ENCODE data around the gene ZNF497. TPM values are rescaled to one million over a fixed set of nuclear protein-coding genes. Genes with fewer than 3 reads are reported as not detected.
A peak's percentile ranks its signal among the peaks of the same experiment; 100 is the strongest.

The ZNF497 gene
- total and polyA plus RNA-seq, 2 of the 13 experiments (the other 11 are each of a cell fraction or from before 2014, with no cell fraction given), result 1.5 to 1.9 TPM

GRCh38 chr19:58362272-58362994 lies at the start of gene ZNF497 (continued):
- TF ChIP-seq ZNF318 (CRISPR knock-in tag; IDR thresholded peaks at IDR 0.05) (no peak), CREB3 (CRISPR knock-in tag; IDR thresholded peaks at IDR 0.05) (no peak), THAP11 (CRISPR knock-in tag; IDR thresholded peaks at IDR 0.05) (peak; percentile 96), RELA (CRISPR knock-in tag; IDR thresholded peaks at IDR 0.05) (0 out of 2 replicates have a peak, but pooled peaks have one; percentile 46), ESRRA (CRISPR knock-in tag; IDR thresholded peaks at IDR 0.05; ENCODE audit: low read depth) (peak; percentile 26; the same call in 1 of the 2 replicates), SMAD3 (CRISPR knock-in tag; IDR thresholded peaks at IDR 0.05) (peak; percentile 21), IKZF1 (IDR thresholded peaks at IDR 0.05) (no peak), THRA (CRISPR knock-in tag; IDR thresholded peaks at IDR 0.05; ENCODE audit: borderline replicate concordance) (peak; percentile 13; the same call in 1 of the 2 replicates), YEATS4 (CRISPR knock-in tag; IDR thresholded peaks at IDR 0.05; ENCODE audit: borderline replicate concordance) (peak; percentile 96), TFE3 (CRISPR knock-in tag; IDR thresholded peaks at IDR 0.05) (peak; percentile 78; the same call in 1 of the 2 replicates)
- TF ChIP-seq, protein P1, sequence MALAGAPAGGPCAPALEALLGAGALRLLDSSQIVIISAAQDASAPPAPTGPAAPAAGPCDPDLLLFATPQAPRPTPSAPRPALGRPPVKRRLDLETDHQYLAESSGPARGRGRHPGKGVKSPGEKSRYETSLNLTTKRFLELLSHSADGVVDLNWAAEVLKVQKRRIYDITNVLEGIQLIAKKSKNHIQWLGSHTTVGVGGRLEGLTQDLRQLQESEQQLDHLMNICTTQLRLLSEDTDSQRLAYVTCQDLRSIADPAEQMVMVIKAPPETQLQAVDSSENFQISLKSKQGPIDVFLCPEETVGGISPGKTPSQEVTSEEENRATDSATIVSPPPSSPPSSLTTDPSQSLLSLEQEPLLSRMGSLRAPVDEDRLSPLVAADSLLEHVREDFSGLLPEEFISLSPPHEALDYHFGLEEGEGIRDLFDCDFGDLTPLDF (CRISPR knock-in tag; IDR thresholded peaks at IDR 0.05), result peak; percentile 93
- TF ChIP-seq, protein P2, sequence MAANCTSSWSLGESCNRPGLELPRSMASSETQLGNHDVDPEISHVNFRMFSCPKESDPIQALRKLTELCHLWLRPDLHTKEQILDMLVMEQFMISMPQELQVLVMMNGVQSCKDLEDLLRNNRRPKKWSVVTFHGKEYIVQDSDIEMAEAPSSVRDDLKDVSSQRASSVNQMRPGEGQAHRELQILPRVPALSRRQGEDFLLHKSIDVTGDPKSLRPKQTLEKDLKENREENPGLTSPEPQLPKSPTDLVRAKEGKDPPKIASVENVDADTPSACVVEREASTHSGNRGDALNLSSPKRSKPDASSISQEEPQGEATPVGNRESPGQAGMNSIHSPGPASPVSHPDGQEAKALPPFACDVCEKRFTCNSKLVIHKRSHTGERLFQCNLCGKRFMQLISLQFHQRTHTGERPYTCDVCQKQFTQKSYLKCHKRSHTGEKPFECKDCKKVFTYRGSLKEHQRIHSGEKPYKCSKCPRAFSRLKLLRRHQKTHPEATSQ (CRISPR knock-in tag; IDR thresholded peaks at IDR 0.05; ENCODE audit: borderline replicate concordance), result no peak
